Right lobe of liver (tissue), 6 donors: ENCODE data around the gene PRKCA. TPM values are rescaled to one million over a fixed set of nuclear protein-coding genes. Genes with fewer than 3 reads are reported as not detected.

ENCODE experiments used
- ATAC-seq, 4 donors: fragments of 200-7000 bp; cut with Tn5 transposase; one replicate each; pipeline ENCODE4 v1.9.1; 2020; ENCODE audit warnings: mild to moderate bottlenecking in 4 of 4, moderate library complexity in 4 of 4
- DNase-seq, 3 donors: peaks; one replicate each; pipeline ENCODE4 v3.0.0-alpha.2; 2020
- H3K27ac ChIP-seq, 3 donors: fragments of 200-600 bp; one replicate each; pipeline ENCODE4 v1.8.0; 2022
- H3K27me3 ChIP-seq, 2 donors: fragments of 200-600 bp; one replicate each; pipeline ENCODE4 v1.8.0; 2022
- H3K36me3 ChIP-seq, 4 donors: fragments of 200-600 bp; sonication (generic) in 1 of 4; one replicate each; pipeline versions ENCODE4 v1.5.1 to v1.8.0; 2017 to 2022; ENCODE audit warnings: control low read depth in 1 of 4
- H3K4me1 ChIP-seq, 4 donors: fragments of 200-600 bp; sonication (generic) in 1 of 4; one replicate each; pipeline versions ENCODE4 v1.5.1 to v1.8.0; 2017 to 2022; ENCODE audit warnings: control low read depth in 1 of 4
- H3K4me3 ChIP-seq, 3 donors: fragments of 200-600 bp; one replicate each; pipeline ENCODE4 v1.8.0; 2022
- H3K9me3 ChIP-seq, 4 donors: fragments of 200-600 bp; sonication (generic) in 1 of 4; one replicate each; pipeline versions ENCODE4 v1.5.1 to v1.8.0; 2017 to 2022; ENCODE audit warnings: control low read depth in 1 of 4
- CTCF ChIP-seq, 4 donors: fragments of 200-600 bp in 3 of 4; fragments of 450-650 bp in 1 of 4; IDR thresholded peaks; one replicate each; pipeline versions ENCODE4 v1.5.1 to v1.8.0; 2016 to 2022; ENCODE audit warnings: antibody characterized with exemption in 4 of 4, mild to moderate bottlenecking in 2 of 4
- POLR2A ChIP-seq: fragments of 450-650 bp; IDR thresholded peaks from one replicate; pipeline ENCODE4 v1.6.1; 2017; ENCODE audit warnings: antibody characterized with exemption, mild to moderate bottlenecking
- WGBS: methylation state at CpG from one replicate; pipeline ENCODE4 v1.1.6; 2018; ENCODE audit warnings: low coverage, low lambda C conversion rate; ENCODE audit not compliant: insufficient coverage; ENCODE audit errors: missing lambda C conversion rate; 5-methylcytosine and 5-hydroxymethylcytosine counted together
- intact Hi-C, 2 donors: fragments of 100-400 bp; cut with DNase I; formaldehyde crosslinking; loops; one replicate each; pipeline versions ENCODE4 v1.11.2 to v1.14.1; 2022
- total RNA-seq, 6 experiments: library from RNA; depleted of rRNA in 2 of 6; stranded (reverse); fragments of >200 nt in 2 of 6; fragmentation: NEBNext Ultra II Directional in 3 of 6; extraction: Animal tissue kit (Norgen Biotek cat#: 25700) in 3 of 6; gene quantifications; one replicate each; pipeline versions ENCODE4 v1.1.0 to v1.2.4, GENCODE V29; 2016 to 2023
- donor health status: DM: no; HTN: yes; CAD: no.
- donor health status: DM: no; HTN: no; CAD: no.
- donor health status: DM: no; HTN: no; CAD: no.
- donor health status: DM: no; HTN: yes; CAD: no.
- donor health status: DM: no; HTN: yes; CAD: no.

PRKCA gene
- total RNA-seq, 6 experiments from 2014 or later = 11.7 to 23.0 (median 18.7) TPM

GRCh38 chr17:66629762-66630161 is 327.3 kb downstream of the PRKCA start:
- H3K36me3 ChIP-seq = no peaks in the 10 kb centered on the region
- no peaks in the 10 kb centered on the region for H3K9me3 ChIP-seq
- ATAC-seq (no peak), DNase-seq (no peak)
- H3K27ac ChIP-seq = no peak overlapping the region
- intact Hi-C loops = no loop called here
- WGBS = 94% methylated on average over 3 of the region's 3 CpGs
- H3K4me3 ChIP-seq = no peak overlapping the region
- H3K4me1 ChIP-seq = no peaks in the 10 kb centered on the region
- no peaks in the 10 kb centered on the region for H3K27me3 ChIP-seq
- TF ChIP-seq CTCF (IDR thresholded peaks at IDR 0.05) (no peak), POLR2A (no peak)

- H3K27ac ChIP-seq = no peak overlapping the region
- WGBS = 100% methylated on average over 2 of the region's 2 CpGs
- no peaks in the 10 kb centered on the region for H3K27me3 ChIP-seq
- ATAC-seq (no peak), DNase-seq (no peak)
- H3K36me3 ChIP-seq = no peaks in the 10 kb centered on the region
- TF ChIP-seq CTCF (IDR thresholded peaks at IDR 0.05) (no peak), POLR2A (no peak)
- no peaks in the 10 kb centered on the region for H3K4me1 ChIP-seq
- intact Hi-C loops = no loop called here
- H3K4me3 ChIP-seq = no peak overlapping the region
- no peaks in the 10 kb centered on the region for H3K9me3 ChIP-seq
These were observed 328.0 kb downstream of the PRKCA start for GRCh38 chr17:66630379-66630778.

- TF ChIP-seq CTCF (IDR thresholded peaks at IDR 0.05) (no peak), POLR2A (no peak)
- Histone ChIP-seq H3K4me3 (no peak overlapping the region), H3K36me3 (no peaks in the 10 kb centered on the region), H3K4me1 (no peaks in the 10 kb centered on the region), H3K27ac (no peak overlapping the region), H3K27me3 (no peaks in the 10 kb centered on the region), H3K9me3 (no peaks in the 10 kb centered on the region)
- intact Hi-C loops = no loop called here
- peak in 3 of 4 donors; percentile 26 to 50 (median 48) for ATAC-seq
- WGBS = 58% methylated on average over 3 of the region's 3 CpGs
- DNase-seq = no peak
These were observed 328.5 kb downstream of the PRKCA start for GRCh38 chr17:66630828-66631472.

- no peaks in the 10 kb centered on the region for H3K4me1 ChIP-seq
- ATAC-seq = no peak
- no peaks in the 10 kb centered on the region for H3K27me3 ChIP-seq
- intact Hi-C loops = no loop called here
- H3K36me3 ChIP-seq = no peaks in the 10 kb centered on the region
- 79% methylated on average over 3 of the region's 3 CpGs for WGBS
- H3K4me3 ChIP-seq = no peak overlapping the region
- no peak for DNase-seq
- H3K27ac ChIP-seq = no peak overlapping the region
- H3K9me3 ChIP-seq = no peaks in the 10 kb centered on the region
- TF ChIP-seq CTCF (IDR thresholded peaks at IDR 0.05) (no peak), POLR2A (no peak)
These were observed 330.3 kb downstream of the PRKCA start for GRCh38 chr17:66632731-66633130.
